Stomach (tissue), 4 donors: ENCODE data around the gene UBA1.

Source experiments
- EP300 ChIP-seq: sonication (generic); formaldehyde crosslinking; IDR thresholded peaks from one replicate; pipeline ENCODE4 v1.6.1; 2017; ENCODE audit warnings: antibody characterized with exemption
- POLR2A ChIP-seq, 4 donors: fragments of 450-650 bp; IDR thresholded peaks; one replicate each; pipeline ENCODE4 v1.6.1; 2016; ENCODE audit warnings: antibody characterized with exemption in 4 of 4, control low read depth in 2 of 4, mild to moderate bottlenecking in 1 of 4, moderate library complexity in 1 of 4
- POLR2AphosphoS5 ChIP-seq, 3 donors: sonication (generic); formaldehyde crosslinking; IDR thresholded peaks; one replicate each; pipeline ENCODE4 v1.6.1; 2016; ENCODE audit warnings: antibody characterized with exemption in 3 of 3
- TF ChIP-seq, protein P1 (sequence below), 7 experiments: fragments of 450-650 bp in 4 of 7; fragments of 200-600 bp in 3 of 7; sonication (generic) in 3 of 7; IDR thresholded peaks; one replicate each; pipeline ENCODE4 v1.5.1; 2016 to 2019; ENCODE audit warnings: antibody characterized with exemption in 7 of 7, control low read depth in 2 of 7, mild to moderate bottlenecking in 1 of 7

DNA sequence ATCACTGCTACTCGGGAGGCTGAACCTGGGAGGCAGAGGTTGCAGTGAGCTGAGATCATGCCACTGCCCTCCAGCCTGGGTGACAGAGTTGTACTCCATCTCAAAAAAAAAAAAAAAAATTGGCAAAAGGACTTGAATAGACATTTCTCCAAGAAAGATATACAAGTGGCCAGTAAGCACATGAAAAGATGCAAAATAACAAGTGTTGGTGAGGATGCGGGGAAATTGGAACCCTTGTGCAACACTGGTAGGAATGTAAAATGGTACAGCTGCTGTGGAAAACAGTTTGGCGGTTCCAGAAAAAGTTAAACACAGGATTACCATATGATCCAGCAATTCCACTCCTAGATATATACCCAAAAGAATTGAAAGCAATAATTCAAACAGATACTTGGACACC is 29.2 kb upstream of the UBA1 start:
- TF ChIP-seq, protein P1, sequence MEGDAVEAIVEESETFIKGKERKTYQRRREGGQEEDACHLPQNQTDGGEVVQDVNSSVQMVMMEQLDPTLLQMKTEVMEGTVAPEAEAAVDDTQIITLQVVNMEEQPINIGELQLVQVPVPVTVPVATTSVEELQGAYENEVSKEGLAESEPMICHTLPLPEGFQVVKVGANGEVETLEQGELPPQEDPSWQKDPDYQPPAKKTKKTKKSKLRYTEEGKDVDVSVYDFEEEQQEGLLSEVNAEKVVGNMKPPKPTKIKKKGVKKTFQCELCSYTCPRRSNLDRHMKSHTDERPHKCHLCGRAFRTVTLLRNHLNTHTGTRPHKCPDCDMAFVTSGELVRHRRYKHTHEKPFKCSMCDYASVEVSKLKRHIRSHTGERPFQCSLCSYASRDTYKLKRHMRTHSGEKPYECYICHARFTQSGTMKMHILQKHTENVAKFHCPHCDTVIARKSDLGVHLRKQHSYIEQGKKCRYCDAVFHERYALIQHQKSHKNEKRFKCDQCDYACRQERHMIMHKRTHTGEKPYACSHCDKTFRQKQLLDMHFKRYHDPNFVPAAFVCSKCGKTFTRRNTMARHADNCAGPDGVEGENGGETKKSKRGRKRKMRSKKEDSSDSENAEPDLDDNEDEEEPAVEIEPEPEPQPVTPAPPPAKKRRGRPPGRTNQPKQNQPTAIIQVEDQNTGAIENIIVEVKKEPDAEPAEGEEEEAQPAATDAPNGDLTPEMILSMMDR (IDR thresholded peaks at IDR 0.05) = no peak
- TF ChIP-seq POLR2AphosphoS5 (IDR thresholded peaks at IDR 0.05) (no peak), POLR2A (IDR thresholded peaks at IDR 0.05) (no peak), EP300 (no peak)
